ENCODE results near the gene USH2A. TPM values are rescaled to one million over a fixed set of nuclear protein-coding genes. Genes with fewer than 3 reads are reported as not detected.
A peak's percentile ranks its signal among the peaks of the same experiment; 100 is the strongest.

The USH2A gene
- total RNA-seq, 1 donor from 2014 or later = 0.04 TPM

- no peaks in the 10 kb centered on the region for H3K79me2 ChIP-seq (ENCODE audit: low read depth)
- H3K36me3 ChIP-seq = no peaks in the 10 kb centered on the region
- TF ChIP-seq CTCF (IDR thresholded peaks at IDR 0.05) = peak; percentile 91
- TF ChIP-seq EZH2 (IDR thresholded peaks at IDR 0.05) = no peak
- H3K9me3 ChIP-seq (ENCODE audit: low read depth) = no peaks in the 10 kb centered on the region
- Mint-ChIP-seq H3K27me3 (ENCODE audit: insufficient read depth, low read depth) (peaks cover 3% of the 10 kb centered on the region), H3K27ac (no peak overlapping the region), H3K4me1 (peaks cover 2% of the 10 kb centered on the region), H3K9me3 (no peaks in the 10 kb centered on the region), H3K4me3 (no peak overlapping the region), H3K36me3 (no peaks in the 10 kb centered on the region)
- H3K27ac ChIP-seq = no peak overlapping the region
- H3F3A ChIP-seq (ENCODE audit: low read depth) = no peaks in the 10 kb centered on the region
- no peak overlapping the region for H3K4me2 ChIP-seq
- H3K4me3 ChIP-seq = no peak overlapping the region
- peak; percentile 90 for DNase-seq (ENCODE audit: low spot score)
- H4K20me1 ChIP-seq (ENCODE audit: low read depth) = no peaks in the 10 kb centered on the region
- no peaks in the 10 kb centered on the region for H3K4me1 ChIP-seq
- no peak overlapping the region for H3K9ac ChIP-seq
- no peaks in the 10 kb centered on the region for H3K27me3 ChIP-seq
- H2AFZ ChIP-seq (replicated peaks) = peak overlapping the region; percentile 36
Observed at GRCh38 chr1:215710036-215710898, 713.0 kb downstream of the USH2A start.

- no peak overlapping the region for H3K4me2 ChIP-seq
- H3K79me2 ChIP-seq (ENCODE audit: low read depth) = no peaks in the 10 kb centered on the region
- no peak overlapping the region for H2AFZ ChIP-seq (replicated peaks)
- H3K9me3 Mint-ChIP-seq = no peaks in the 10 kb centered on the region
- no peaks in the 10 kb centered on the region for H3K4me1 ChIP-seq
- no peaks in the 10 kb centered on the region for H3K27me3 ChIP-seq
- H3K36me3 ChIP-seq = no peaks in the 10 kb centered on the region
- no peak for TF ChIP-seq EZH2 (IDR thresholded peaks at IDR 0.05)
- TF ChIP-seq CTCF (IDR thresholded peaks at IDR 0.05) = no peak
- no peak for TF ChIP-seq EZH2phosphoT487 (IDR thresholded peaks at IDR 0.05)
- H3K27ac ChIP-seq = no peak overlapping the region
- no peaks in the 10 kb centered on the region for H3K4me1 Mint-ChIP-seq
- H3K36me3 Mint-ChIP-seq = no peaks in the 10 kb centered on the region
- H3K27ac Mint-ChIP-seq = no peak overlapping the region
- no peaks in the 10 kb centered on the region for H3F3A ChIP-seq (ENCODE audit: low read depth)
- H3K9me3 ChIP-seq (ENCODE audit: low read depth) = no peaks in the 10 kb centered on the region
- no peak for DNase-seq (ENCODE audit: low spot score)
- no peak overlapping the region for H3K4me3 Mint-ChIP-seq
- H4K20me1 ChIP-seq (ENCODE audit: low read depth) = no peaks in the 10 kb centered on the region
- H3K9ac ChIP-seq = no peak overlapping the region
- no peaks in the 10 kb centered on the region for H3K27me3 Mint-ChIP-seq (ENCODE audit: insufficient read depth, low read depth)
- H3K4me3 ChIP-seq = no peak overlapping the region
Observed at GRCh38 chr1:215704089-215704860, 719.0 kb downstream of the USH2A start.

GRCh38 chr1:215682232-215682631 is 741.0 kb downstream of the USH2A start:
- H3K27me3 ChIP-seq = no peaks in the 10 kb centered on the region
- no peak overlapping the region for H3K9ac ChIP-seq
- Mint-ChIP-seq H3K36me3 (no peaks in the 10 kb centered on the region), H3K4me3 (no peak overlapping the region), H3K4me1 (no peaks in the 10 kb centered on the region), H3K27ac (no peak overlapping the region), H3K9me3 (no peaks in the 10 kb centered on the region), H3K27me3 (ENCODE audit: insufficient read depth, low read depth) (no peaks in the 10 kb centered on the region)
- H3K4me3 ChIP-seq = no peak overlapping the region
- no peaks in the 10 kb centered on the region for H3K4me1 ChIP-seq
- H3K27ac ChIP-seq = no peak overlapping the region
- H2AFZ ChIP-seq (replicated peaks) = no peak overlapping the region
- no peaks in the 10 kb centered on the region for H3K79me2 ChIP-seq (ENCODE audit: low read depth)
- H3K9me3 ChIP-seq (ENCODE audit: low read depth) = no peaks in the 10 kb centered on the region
- no peak overlapping the region for H3K4me2 ChIP-seq
- TF ChIP-seq EZH2phosphoT487 (IDR thresholded peaks at IDR 0.05) = no peak
- no peaks in the 10 kb centered on the region for H3F3A ChIP-seq (ENCODE audit: low read depth)
- H3K36me3 ChIP-seq = no peaks in the 10 kb centered on the region
- no peaks in the 10 kb centered on the region for H4K20me1 ChIP-seq (ENCODE audit: low read depth)
- no peak for DNase-seq (ENCODE audit: low spot score)
